Measurements from ENCODE around the gene SHLD1.
"Not testable (repeated sequence)": the region's sequence is repeated elsewhere in the genome, so short reads cannot be mapped to it uniquely, and the experiment has no call there.

Gene SHLD1, protein sequence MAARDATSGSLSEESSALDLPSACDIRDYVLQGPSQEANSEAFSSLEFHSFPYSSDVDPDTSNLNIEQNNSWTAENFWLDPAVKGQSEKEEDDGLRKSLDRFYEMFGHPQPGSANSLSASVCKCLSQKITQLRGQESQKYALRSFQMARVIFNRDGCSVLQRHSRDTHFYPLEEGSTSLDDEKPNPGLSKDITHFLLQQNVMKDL

DNA sequence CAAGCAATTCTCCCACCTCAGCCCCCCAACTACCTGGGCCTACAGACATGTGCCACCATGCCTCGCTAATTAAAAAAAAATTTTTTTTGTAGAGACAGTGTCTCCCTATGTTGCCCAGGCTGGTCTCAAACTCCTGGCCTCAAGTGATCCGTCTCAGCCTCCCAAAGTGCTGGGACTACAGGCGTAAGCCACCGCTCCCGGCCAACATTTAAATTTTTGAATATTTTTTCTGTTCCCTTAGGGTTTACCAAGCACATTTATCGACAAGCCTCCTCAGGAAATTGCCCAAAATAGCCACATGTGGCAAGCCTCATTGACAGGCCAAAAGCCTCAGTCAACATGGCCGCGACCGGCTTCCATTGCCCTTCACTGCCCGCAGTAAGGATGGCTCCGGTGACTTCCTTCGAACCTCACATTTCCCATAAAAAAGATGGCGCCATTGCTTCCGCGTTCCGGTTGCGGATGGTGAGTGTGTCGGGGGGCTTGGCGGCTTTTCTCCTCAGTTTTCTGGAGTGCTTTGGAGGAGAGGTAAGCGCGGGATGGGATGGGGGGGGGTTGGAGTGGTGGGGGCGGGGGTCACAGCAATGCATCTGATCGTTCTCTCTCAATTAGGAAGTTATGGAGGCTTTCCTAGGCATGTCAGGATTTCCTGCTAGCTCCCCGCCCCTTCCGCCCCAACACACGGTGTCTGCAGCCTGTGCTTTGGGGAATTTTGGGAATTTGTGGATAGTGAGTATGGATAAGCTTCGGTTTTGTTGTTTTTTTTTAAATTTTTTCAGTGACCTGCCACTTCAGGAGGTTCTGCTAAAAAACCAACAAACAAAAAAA lies at the start of gene SHLD1:
Gene SHLD1, plus strand, starts transcription at position 450 of the 828 bp plus-strand sequence. CDS start 22,465 bp downstream, outside the sequence.
- DNase-seq, result peak; percentile 69

DNA sequence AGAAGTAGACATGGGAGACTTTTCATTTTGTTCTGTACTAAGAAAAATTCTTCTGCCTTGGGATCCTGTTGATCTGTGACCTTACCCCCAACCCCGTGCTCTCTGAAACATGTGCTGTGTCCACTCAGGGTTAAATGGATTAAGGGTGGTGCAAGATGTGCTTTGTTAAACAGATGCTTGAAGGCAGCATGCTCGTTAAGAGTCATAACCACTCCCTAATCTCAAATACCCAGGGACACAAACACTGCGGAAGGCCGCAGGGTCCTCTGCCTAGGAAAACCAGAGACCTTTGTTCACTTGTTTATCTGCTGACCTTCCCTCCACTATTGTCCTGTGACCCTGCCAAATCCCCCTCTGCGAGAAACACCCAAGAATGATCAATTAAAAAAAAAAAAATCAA lies 47.9 kb upstream of the SHLD1 start:
- not testable (repeated sequence) for DNase-seq

DNA sequence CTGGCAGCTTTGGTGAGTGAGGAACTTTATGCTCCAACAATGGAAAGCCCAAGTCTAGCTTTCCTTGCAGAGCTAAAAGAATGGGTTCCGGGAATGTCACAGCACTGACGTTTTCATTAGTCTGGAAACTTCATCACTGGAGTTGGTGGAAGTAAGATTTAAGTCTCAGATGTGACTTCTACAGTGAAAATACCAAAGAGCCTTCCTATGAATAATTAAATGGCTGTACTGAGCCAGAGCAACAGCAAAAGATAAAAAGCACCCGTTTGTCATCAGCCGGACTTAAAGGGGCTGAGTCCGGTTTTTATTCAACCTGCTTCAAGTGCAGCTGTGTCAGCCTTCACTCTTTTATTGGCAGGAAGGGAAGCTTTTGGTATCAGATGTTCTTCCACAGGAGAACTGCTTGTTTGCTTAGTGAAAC lies 46.5 kb upstream of the SHLD1 start:
- DNase-seq, result no peak

DNA sequence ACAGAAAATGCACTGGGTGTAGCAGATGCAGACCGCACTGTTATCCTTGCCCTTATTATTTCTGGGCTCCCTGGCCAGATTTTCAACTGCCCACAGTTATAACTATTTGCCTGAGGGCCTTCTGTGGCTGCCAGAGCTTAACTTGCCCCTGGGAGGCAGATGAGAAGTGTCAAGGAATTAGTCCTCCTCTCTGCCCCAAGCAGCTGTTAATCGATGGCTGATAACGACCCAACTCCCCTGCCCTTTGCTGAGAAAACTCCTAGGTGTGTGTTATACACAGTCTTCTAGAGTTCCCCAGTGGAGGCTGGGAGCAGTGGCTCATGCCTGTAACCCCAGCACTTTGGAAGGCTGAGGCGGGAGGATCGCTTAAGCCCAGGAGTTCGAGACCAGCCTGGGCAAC lies 44.4 kb upstream of the SHLD1 start:
- no peak for DNase-seq

DNA sequence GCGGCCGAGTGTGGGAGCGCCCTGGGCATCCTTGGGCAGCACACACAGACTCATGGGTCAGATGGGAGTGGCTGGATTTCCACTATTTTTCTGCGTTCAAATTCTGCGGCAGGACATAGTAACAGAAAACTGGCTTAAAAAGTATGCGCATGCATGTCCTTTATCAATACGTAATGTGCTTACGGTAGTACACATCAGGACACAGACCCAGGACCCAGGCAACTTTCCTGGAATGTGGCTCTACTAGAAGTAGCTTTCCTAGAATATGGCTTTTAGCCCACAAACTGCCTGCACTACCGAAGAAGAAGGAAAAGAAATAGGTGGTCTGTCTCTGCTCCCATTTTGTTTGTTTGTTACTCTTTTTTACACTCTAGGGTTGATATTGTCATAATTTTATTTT lies 43.4 kb upstream of the SHLD1 start:
- DNase-seq, result no peak

DNA sequence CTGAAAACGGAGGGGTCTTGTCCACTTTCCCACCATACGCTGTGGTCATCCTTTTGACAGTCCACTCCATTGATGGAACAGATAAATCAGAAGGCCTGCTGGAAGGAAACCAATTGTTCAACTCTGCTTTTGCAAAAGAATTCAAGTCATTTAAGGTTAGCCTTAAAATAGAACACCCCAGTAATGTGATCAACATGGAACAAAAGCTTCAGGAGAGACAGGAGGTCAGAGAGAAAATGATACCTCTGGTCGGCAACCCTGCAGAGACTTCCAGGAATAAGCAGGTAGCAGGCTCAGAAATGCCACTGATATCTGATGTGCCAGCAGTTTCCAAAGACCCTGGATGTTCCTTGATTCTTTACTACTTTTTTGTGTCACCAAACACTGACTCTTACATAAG lies 39.6 kb upstream of the SHLD1 start:
- DNase-seq, result no peak

DNA sequence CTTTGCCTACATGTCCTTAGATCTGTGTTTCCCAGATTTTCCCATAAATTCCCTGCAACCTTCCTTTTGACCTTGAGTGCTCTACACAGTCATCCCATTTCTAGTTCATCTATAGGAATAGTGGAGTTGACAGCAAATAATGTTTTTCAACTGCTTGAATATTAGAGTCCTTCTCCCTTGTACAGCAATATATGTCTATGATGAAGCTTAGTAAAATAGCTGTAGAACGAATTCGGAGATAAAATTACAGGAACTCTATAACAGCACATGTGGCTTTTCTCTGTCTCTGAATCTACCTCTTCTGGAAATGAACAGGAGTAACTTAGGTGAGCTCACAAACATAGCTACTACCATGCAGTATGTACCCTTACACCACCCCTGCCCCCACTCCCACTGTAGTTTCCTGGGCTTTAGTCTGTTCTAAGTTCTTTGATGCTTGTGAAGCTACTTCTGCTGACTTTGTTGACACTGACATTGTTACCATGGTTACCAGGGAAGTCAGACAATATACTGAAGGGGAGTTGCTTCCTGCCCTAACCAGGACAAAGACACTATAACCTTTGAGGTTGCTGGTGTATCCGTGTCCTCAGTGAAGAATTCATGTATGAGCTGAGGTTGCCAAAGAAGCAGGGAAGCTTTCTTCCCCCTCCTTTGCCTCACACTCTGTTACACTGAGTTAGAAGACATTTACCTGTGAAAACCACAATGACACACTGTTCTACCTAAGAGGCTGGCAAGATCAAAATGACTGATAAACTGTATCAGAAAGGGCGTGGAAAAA lies 35.8 kb upstream of the SHLD1 start:
- DNase-seq, result no peak

DNA sequence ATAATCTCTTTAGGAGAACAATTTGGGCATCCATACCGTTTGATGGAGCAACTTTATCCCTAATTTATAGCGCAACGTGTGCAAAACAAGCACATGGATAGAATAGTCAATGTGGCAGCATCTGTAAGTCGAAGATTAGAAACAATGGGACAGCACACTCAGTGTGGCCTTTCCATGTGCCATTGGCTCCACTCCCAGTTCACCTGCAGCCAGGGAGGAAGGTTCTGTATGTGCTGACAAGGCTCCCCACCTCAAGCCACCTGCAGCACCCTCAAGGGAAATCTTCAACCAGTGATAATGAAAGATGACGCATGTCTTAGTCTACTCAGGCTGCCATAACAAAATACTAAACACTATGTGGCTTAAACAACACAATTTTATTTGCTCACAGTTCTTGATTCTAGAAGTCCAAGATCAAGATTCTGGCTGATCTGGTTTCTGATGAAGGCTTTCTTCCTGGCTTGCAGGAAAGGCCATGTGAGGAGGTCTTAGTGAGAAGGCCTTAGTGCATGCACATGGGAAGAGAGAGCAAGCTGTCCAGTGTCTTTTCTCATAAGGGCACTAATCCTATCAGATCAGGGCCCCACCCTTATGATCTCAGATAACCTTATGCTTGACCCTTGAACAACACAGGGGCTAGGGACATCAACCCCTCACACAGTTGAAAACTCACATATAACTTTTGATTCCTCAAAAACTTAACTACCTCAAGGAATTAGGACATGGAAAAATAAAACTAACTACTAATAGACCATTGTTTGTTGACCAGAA lies 34.9 kb upstream of the SHLD1 start:
- DNase-seq, result no peak

DNA sequence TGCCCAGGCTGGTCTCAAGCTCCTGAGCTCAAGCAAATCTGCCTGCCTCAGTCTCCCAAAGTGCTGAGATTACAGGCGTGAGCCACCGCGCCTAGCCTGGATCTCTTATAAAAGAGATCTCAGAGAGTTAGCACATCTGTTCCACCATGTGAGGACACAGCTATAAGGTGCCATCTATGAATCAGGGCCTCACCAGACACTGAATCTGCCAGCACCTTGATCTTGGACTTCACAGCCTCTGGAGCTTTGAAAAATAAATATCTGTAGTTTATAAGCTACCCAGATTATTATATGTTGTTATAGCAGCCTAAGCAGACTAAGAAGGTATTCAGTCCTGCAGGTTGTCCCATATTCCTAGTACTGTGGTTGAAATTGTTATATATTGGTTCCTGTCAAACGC lies 33.2 kb upstream of the SHLD1 start:
- DNase-seq, result no peak

DNA sequence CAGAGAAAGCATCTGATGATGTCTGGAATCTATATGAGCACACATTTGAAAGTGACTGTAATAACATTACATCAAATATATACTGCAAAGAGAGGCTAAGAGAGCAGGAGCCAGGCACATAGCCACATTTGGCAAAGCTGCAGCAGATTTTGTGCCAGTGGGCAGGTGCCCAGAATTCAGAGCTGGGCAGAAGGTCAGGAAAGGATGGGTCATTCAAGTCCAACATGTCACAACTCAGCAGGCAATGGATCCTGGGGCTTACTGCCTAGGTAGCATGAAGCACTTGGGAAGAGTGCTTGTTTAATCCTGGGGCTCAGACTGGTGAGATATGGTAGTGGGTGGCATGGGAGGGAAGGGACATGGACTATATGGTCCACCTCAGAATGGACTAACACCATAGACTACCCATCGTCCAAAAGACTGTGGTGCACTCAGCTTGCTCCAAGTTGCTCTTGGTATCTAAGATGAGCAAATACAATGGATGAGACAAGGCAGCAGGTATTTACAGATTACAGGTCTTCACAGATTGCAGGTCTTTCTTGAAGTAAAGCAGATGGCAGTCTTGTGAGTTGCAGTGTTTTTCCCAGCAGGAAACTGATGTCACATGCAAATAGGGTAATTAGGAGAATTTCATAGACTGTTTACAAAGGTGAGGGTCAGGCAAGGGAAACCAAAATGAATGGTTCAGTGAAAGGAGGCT lies 31.2 kb upstream of the SHLD1 start:
- DNase-seq, result no peak

DNA sequence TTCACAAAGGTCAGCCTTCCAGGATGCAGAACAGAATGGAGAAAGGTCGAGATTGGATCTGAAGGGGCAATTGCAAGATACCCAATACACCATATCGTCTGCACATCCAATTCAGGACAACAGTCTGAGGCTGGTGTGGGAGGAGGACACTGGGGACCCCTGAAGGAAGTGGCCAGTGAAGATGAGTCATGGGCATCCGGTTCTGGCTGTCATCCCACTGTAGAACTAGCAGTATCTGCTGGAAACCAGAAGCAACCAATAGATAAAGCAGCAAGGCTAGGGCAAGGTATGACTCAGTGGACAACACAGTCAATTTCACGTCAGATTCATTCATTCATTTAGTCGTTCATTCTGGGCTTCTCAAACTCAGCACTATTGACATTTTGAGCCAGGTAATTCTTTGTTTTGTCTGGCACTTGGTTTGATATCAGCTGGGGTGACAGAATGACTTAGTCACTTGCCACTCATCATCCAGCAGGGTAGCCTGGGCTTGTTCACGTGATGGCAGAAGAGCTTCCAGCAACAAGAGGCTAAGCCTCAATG lies 30.3 kb upstream of the SHLD1 start:
- peak; percentile 9 for DNase-seq

DNA sequence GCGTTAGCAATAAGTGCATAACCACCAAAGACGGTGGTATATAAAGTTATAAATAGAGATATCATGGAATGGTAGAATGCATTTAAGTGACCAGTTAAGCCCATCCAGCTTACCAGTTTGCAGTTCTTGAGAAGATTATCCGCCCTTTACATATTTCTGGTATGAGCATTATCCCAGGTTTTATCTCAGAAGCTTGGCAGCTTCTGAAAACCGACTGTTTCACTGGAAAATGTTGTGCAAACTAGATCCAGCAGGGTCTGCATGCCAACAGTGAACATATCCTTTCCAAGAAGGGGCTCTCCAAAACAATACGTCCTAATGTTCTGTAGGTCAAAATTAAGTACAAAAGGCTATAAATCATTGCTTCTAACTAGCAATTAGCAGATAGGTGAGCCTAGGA lies 29.5 kb upstream of the SHLD1 start:
- DNase-seq, result no peak

DNA sequence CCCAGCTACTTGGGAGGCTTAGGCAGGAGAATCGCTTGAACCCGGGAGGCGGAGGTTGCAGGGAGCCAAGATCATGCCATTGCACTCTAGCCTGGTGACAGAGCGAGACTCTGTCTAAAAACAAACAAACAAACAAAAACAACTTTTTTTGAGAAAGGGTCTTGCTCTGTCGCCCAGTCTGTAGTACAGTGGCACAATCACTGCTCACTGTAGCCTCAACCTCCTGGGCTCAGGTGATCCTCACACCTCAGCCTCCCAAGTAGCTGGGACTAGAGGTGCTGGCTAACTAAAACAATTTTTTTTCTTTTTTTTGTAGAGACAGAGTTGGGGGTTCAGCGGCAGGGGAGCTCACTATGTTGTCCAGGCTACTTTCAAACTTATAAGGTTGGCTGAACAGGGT lies 28.8 kb upstream of the SHLD1 start:
- DNase-seq, result not testable (repeated sequence)

DNA sequence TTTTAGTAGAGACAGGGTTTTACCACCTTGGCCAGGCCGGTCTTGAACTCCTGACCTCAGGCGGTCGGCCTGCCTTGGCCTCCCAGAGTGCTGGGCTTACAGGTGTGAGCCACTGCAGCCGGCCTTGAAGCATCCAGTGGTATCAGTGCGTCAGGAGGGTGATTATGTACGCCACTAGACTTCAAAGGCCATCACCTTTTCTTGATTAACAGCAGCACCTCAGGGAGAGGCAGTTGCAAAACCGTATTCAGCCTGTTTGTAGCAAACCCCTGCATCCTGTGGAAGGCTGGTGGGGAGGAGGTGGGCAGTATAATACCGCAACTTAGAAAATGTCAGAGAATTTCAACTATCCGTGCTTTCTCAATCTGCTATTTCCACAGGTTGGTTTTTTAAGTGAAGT lies 27.3 kb upstream of the SHLD1 start:
- no peak for DNase-seq

DNA sequence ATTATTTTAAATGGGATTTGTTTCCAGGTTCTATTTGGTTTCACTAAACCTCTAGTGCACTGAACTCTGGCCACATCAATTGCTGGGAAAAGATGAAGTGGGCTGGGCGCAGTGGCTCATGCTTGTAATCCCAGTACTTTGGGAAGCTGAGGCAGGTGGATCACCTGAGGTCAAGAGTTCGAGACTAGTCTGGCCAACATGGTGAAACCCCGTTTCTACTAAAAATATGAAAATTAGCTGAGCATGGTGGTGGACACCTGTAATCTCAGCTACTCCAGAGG lies 25.1 kb upstream of the SHLD1 start:
- DNase-seq, result not testable (repeated sequence)

DNA sequence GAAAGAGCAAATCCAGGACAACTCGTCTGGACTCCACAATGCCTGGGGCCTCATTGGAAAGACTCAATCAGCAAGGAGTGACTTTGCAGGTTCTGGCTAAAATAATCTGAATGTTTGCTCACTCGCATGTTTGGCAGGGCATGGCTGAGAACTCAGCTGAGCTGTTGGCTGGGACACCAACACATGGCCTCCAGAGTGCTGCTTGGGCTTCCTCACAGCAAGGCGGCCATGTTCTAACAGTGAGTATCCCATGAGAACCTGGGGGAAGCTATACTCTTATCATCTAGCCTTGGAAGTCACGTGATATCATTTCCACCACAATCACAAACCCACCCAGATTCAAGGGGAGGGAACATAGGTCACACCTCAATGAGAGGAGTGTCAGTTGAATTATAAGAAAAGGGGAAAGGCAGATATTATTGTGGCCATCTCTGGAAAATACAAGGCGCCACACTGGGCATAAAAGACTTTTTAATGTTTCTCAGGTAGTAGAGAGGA lies 23.1 kb upstream of the SHLD1 start:
- no peak for DNase-seq

DNA sequence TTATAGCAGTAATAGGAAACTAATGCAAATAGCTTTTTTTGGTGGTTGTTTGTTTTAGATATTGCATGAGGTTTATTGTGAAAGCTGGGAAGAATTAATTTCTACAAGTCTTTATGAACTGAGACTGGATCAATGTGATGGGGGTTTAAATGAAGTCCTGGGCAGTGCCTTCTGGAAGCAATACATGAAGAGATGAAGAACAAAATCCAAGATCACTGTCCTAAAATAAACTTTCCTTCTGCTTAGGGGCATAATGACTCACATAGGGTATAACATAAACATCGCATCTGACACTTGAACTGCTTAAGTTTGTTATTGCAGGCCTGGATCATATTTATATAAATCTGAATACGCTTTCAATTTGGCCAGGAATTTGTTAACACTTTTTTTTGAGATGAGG lies 20.9 kb upstream of the SHLD1 start:
- no peak for DNase-seq

DNA sequence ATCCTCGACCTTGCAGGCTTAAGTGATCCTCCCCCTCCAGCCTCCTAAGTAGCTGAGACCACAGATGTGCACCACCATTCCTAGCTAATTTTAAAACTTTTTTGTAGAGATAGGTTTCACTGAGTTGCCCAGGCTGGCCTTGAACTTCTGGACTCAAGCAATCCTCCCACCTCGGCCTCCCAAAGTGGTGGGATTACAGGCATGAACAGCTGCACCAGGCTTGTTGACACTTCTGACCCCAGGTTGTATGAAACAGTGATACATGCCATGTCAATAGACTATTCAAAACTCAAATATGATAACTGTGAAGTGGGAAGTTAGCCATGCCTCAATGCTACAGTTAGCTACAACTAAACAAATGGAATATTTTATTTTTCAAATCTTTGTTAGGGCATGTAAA lies 20.1 kb upstream of the SHLD1 start:
- DNase-seq, result no peak

DNA sequence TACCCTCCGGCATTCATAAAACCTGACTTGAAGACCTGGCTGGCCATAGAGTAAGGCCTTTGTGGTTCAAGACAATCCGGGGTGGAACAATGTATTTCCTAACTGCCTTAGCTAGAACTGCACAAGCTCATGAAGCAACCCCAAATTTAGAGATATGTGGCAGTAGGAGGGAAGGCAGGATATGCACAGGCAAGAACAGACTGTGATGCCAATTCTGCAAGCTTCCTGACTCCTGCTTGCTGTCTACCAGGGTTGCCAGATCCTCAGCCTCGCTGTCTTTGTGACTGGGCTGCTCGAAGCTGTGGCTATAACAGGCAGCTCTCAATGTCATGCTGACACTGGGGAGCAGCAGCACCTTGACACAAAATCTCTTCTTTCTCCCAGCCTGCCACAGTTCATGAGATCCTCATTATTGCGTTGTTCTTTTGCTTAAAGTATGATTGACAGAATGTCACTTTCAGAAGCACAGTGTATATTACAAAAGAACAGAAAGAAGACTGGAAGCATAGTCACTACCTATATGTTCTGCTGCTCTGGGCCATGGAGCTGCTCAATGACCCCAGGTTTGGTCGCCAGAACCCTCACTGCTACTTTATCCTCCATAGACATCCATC lies 18.3 kb upstream of the SHLD1 start:
- no peak for DNase-seq

DNA sequence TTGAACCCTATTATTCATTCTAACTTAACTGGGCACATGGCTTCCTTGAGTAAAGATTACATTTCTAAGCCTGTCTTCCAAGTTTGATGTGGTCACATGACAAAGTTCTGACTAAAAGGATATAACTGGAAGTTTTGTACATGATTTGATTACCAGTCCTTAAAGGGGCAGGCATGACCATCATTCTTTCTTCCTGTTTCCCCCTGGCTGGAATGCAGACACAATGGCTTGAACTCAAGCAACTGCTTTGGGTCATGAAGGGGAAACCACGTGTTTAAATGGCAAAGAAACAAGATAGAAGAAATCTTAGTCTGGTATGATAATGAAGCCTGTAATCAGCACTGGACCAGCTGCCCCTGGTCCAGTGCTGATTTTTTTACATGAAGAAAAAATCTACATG lies 15.6 kb upstream of the SHLD1 start:
- no peak for DNase-seq

DNA sequence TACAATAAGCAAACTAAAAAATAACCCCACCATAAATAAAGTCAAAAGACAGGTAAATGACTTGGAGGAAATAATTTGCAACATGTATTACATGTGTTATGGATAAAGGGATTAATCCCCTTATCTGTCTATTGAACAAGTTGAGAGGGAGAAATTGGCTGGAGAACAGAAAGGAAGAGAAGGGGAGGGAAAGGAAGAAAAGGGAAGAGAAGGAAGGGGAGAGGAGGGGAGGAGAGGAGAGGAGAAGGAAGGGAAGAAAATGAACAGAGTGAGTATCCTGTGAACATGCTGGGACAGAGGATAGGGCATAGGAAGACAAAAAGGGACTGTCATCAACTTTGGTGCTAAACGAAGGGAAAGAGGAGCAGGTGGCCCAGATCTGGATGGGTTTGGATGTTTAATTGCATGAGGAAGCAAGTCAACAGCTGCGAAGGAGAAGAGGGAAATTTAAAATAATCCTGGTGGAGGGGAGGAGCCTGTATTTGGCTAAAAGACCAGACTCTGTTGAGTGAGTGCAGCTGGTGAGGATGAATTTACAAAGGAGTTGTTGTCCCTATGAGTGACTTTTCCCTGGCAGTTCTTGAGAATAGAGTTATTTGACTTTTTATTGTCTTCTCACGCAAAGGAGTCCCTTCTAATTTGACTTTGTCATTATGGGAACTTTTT lies 14.2 kb upstream of the SHLD1 start:
- DNase-seq, result no peak

All from NCI-H187 treated with DMSO at 0.1 percent for 48 hours (cell line).